ENCODE data around the gene IPCEF1. TPM values are rescaled to one million over a fixed set of nuclear protein-coding genes. Genes with fewer than 3 reads are reported as not detected.

IPCEF1 gene
- polyA plus RNA-seq, 1 donor (not counting 4 experiments of a cell fraction or from before 2014, with no cell fraction given) = 0.21 TPM

DNA sequence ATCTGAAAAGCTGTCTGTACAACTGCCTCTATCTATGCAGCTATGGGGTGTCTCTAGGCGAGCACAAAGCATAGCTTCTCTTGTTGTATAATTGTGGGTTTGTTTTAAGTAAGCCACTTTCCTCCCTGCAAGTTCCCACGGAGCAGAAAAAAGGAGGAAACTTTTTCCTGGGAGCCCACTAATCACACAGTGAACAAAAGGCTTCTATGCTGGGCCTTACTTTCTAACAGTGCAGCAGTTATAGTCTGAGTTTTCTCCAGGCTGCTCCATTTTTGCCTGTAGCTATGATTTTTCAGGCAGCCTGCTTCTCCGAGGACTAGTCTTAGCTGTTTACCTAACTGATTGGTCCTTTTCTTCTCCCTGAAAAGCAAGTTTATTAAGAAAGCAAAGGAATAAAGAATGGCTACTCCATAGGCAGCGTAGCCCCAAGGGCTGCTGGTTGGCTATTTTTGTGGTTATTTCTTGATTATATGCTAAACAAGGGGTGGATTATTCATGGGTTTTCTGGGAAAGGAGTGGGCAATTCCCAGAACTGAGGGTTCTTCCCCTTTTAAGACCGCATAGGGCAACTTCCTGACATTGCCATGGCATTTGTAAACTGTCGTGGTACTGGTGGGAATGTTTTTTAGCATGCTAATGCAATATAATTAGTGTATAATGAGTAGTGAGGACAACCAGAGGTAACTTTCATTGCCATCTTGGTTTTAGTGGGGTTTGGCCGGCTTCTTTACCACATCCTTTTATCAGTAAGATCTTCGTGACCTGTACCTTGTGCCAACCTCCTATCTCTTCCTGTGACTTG is 233.2 kb downstream of the IPCEF1 start:
- H2AFZ ChIP-seq (ENCODE audit: control insufficient read depth, low read length) = no peak overlapping the region
- H4K20me1 ChIP-seq (ENCODE audit: control insufficient read depth, extremely low read depth, insufficient read depth, low read length) = no peaks in the 10 kb centered on the region
- no peak overlapping the region for H3K4me3 ChIP-seq (ENCODE audit: control insufficient read depth in 2 of 3, extremely low read depth in 1 of 3, insufficient read depth in 2 of 3, low read depth in 1 of 3, low read length in 3 of 3)
- no peaks in the 10 kb centered on the region for H3K27me3 ChIP-seq (ENCODE audit: control insufficient read depth, extremely low read depth, insufficient read depth, low read length)
- no peaks in the 10 kb centered on the region for H3K4me1 ChIP-seq (ENCODE audit: control insufficient read depth, extremely low read depth, insufficient read depth, low read length)
- FAIRE-seq = no peak
- dilution Hi-C loops (cut with MboI; ENCODE audit: extremely low pct_ligation_motif_present, low sequenced_read_pairs) = no loop called here
- no peak for TF ChIP-seq EZH2 (IDR thresholded peaks at IDR 0.05; ENCODE audit: low read length)
- TF ChIP-seq, protein P1, sequence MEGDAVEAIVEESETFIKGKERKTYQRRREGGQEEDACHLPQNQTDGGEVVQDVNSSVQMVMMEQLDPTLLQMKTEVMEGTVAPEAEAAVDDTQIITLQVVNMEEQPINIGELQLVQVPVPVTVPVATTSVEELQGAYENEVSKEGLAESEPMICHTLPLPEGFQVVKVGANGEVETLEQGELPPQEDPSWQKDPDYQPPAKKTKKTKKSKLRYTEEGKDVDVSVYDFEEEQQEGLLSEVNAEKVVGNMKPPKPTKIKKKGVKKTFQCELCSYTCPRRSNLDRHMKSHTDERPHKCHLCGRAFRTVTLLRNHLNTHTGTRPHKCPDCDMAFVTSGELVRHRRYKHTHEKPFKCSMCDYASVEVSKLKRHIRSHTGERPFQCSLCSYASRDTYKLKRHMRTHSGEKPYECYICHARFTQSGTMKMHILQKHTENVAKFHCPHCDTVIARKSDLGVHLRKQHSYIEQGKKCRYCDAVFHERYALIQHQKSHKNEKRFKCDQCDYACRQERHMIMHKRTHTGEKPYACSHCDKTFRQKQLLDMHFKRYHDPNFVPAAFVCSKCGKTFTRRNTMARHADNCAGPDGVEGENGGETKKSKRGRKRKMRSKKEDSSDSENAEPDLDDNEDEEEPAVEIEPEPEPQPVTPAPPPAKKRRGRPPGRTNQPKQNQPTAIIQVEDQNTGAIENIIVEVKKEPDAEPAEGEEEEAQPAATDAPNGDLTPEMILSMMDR (optimal IDR thresholded peaks at IDR 0.05 in 1 of 3, IDR thresholded peaks at IDR 0.05 in 1 of 3, conservative IDR thresholded peaks at IDR 0.05 in 1 of 3; ENCODE audit: extremely low read depth in 1 of 3, insufficient read depth in 2 of 3, low read length in 3 of 3) = no peak
- H3K27ac ChIP-seq (ENCODE audit: control insufficient read depth, insufficient read depth, low read length) = no peak overlapping the region
- no peak overlapping the region for H3K9ac ChIP-seq (ENCODE audit: control insufficient read depth, extremely low read depth, insufficient read depth, low read length)
- no peak for DNase-seq (ENCODE audit: low read depth, low spot score)
- H3K9me1 ChIP-seq (ENCODE audit: control insufficient read depth, extremely low read depth, insufficient read depth, low read length) = no peaks in the 10 kb centered on the region
- H3K4me2 ChIP-seq (ENCODE audit: control insufficient read depth, extremely low read depth, insufficient read depth, low read depth, low read length) = no peak overlapping the region
- H3K36me3 ChIP-seq (ENCODE audit: control insufficient read depth in 2 of 2, extremely low read depth in 1 of 2, insufficient read depth in 2 of 2, low read length in 2 of 2) = no peaks in the 10 kb centered on the region
- H3K9me3 ChIP-seq (ENCODE audit: control insufficient read depth, low read depth, low read length) = no peaks in the 10 kb centered on the region
- H3K79me2 ChIP-seq (ENCODE audit: control insufficient read depth, insufficient read depth, low read length) = no peaks in the 10 kb centered on the region

DNA sequence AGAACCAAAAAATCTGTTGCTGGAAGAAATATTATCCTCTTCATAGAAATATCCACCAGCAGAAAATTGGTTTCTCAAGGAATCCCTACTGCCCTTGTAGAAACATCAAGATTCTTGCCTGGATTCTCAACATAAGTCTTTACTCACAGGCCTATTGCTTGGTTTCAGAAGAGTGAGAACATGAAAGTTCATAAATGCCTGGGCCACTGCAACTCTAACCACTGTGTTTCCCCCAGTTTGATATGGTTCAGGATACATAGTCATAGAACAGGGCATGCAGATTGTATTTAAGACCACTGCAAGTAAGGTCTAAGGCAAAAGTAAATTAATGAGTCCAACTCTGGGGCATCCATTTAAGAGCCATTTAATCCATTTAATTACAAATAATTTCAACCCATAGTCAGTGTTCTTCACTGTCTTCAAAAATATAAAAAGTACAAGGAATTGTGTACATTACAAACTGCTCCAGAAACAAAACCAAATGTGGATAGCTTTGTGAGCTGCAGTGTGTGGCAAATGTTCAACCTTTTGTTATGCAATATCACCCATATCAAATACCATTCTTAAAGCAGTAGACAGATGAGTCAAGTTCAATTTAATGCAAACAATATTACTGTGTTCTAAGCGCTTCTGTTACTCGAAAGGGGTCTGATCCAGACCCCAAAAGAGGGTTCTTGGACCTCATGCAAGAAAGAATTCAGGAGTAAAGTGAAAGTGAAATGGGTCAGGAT is 234.2 kb downstream of the IPCEF1 start:
- Histone ChIP-seq H3K9me3 (ENCODE audit: control insufficient read depth, low read depth, low read length) (no peaks in the 10 kb centered on the region), H3K27ac (ENCODE audit: control insufficient read depth, insufficient read depth, low read length) (no peak overlapping the region), H3K27me3 (ENCODE audit: control insufficient read depth, extremely low read depth, insufficient read depth, low read length) (no peaks in the 10 kb centered on the region), H3K79me2 (ENCODE audit: control insufficient read depth, insufficient read depth, low read length) (no peaks in the 10 kb centered on the region), H3K4me1 (ENCODE audit: control insufficient read depth, extremely low read depth, insufficient read depth, low read length) (no peaks in the 10 kb centered on the region), H4K20me1 (ENCODE audit: control insufficient read depth, extremely low read depth, insufficient read depth, low read length) (no peaks in the 10 kb centered on the region), H3K36me3 (ENCODE audit: control insufficient read depth in 2 of 2, extremely low read depth in 1 of 2, insufficient read depth in 2 of 2, low read length in 2 of 2) (no peaks in the 10 kb centered on the region), H3K9ac (ENCODE audit: control insufficient read depth, extremely low read depth, insufficient read depth, low read length) (no peak overlapping the region), H3K4me3 (ENCODE audit: control insufficient read depth in 2 of 3, extremely low read depth in 1 of 3, insufficient read depth in 2 of 3, low read depth in 1 of 3, low read length in 3 of 3) (no peak overlapping the region), H3K9me1 (ENCODE audit: control insufficient read depth, extremely low read depth, insufficient read depth, low read length) (no peaks in the 10 kb centered on the region), H3K4me2 (ENCODE audit: control insufficient read depth, extremely low read depth, insufficient read depth, low read depth, low read length) (no peak overlapping the region), H2AFZ (ENCODE audit: control insufficient read depth, low read length) (no peak overlapping the region)
- FAIRE-seq = no peak
- dilution Hi-C loops (cut with MboI; ENCODE audit: extremely low pct_ligation_motif_present, low sequenced_read_pairs) = no loop called here
- no peak for DNase-seq (ENCODE audit: low read depth, low spot score)
- TF ChIP-seq, protein P1 (optimal IDR thresholded peaks at IDR 0.05 in 1 of 3, IDR thresholded peaks at IDR 0.05 in 1 of 3, conservative IDR thresholded peaks at IDR 0.05 in 1 of 3; ENCODE audit: extremely low read depth in 1 of 3, insufficient read depth in 2 of 3, low read length in 3 of 3) = no peak
- TF ChIP-seq EZH2 (IDR thresholded peaks at IDR 0.05; ENCODE audit: low read length) = no peak

Data from keratinocyte (primary cell).